WTC11 (cell line): ENCODE data around the gene HSP90AB1. TPM values are rescaled to one million over a fixed set of nuclear protein-coding genes. Genes with fewer than 3 reads are reported as not detected.

Experiments used
- ATAC-seq: fragments of 200-7000 bp; cut with Tn5 transposase; 2 replicates; pipeline ENCODE4 v1.10.0; 2021; ENCODE audit warnings: mild to moderate bottlenecking, moderate library complexity
- Bru-seq: library from RNA; stranded (reverse); fragments of 400-500 nt; gene quantifications from one replicate; lab custom pipeline; 2021; lab: Mats Ljungman, UMichigan
- CTCF ChIA-PET: fragments of 300-600 bp; sonication (Branson Sonifier 250); formaldehyde crosslinking; loops from one replicate; lab custom pipeline; 2021; ENCODE audit warnings: antibody characterized with exemption; lab: Charles Lee
- POLR2A ChIA-PET: fragments of 350-600 bp; sonication (Branson Sonifier 250); formaldehyde crosslinking; loops from one replicate; lab custom pipeline; 2021; ENCODE audit warnings: antibody characterized with exemption; lab: Charles Lee
- DNase-seq: peaks from one replicate; pipeline ENCODE4 v3.0.0; 2021; ENCODE audit warnings: low spot score
- H3K27ac Mint-ChIP-seq: 2 replicates; pipeline ENCODE4 v1.8.0; 2021; ENCODE audit warnings: mixed read lengths
- H3K27me3 Mint-ChIP-seq: 2 replicates; pipeline ENCODE4 v1.8.0; 2021; ENCODE audit warnings: low read depth, mild to moderate bottlenecking, moderate library complexity, mixed read lengths
- H3K36me3 Mint-ChIP-seq: 2 replicates; pipeline ENCODE4 v1.8.0; 2021; ENCODE audit warnings: mixed read lengths
- H3K4me1 Mint-ChIP-seq: 2 replicates; pipeline ENCODE4 v1.8.0; 2022; ENCODE audit warnings: mixed read lengths
- H3K4me3 Mint-ChIP-seq: 2 replicates; pipeline ENCODE4 v1.8.0; 2021; ENCODE audit warnings: mild to moderate bottlenecking, moderate library complexity, mixed read lengths
- H3K9me3 Mint-ChIP-seq: 2 replicates; pipeline ENCODE4 v1.8.0; 2021; ENCODE audit warnings: mixed read lengths
- ATF1 ChIP-seq: sonication (generic); formaldehyde crosslinking; IDR thresholded peaks from 2 replicates; pipeline ENCODE4 v1.8.1; 2023; ENCODE audit warnings: mild to moderate bottlenecking, moderate library complexity, missing genetic modification reagents
- E2F4 ChIP-seq: sonication (generic); formaldehyde crosslinking; IDR thresholded peaks from 2 replicates; pipeline ENCODE4 v1.8.1; 2022; ENCODE audit warnings: low read depth, mild to moderate bottlenecking, moderate library complexity, missing genetic modification reagents, borderline replicate concordance
- EMX1 ChIP-seq: fragments of 250-450 bp; sonication (Bioruptor Pico); IDR thresholded peaks from 2 replicates; pipeline ENCODE4 v1.8.0; 2021; ENCODE audit warnings: mild to moderate bottlenecking
- FOXP4 ChIP-seq: sonication (generic); formaldehyde crosslinking; IDR thresholded peaks from 2 replicates; pipeline ENCODE4 v1.8.0; 2022; ENCODE audit warnings: mild to moderate bottlenecking, missing genetic modification reagents
- NFE2L1 ChIP-seq: sonication (generic); formaldehyde crosslinking; IDR thresholded peaks from 2 replicates; pipeline ENCODE4 v1.8.1; 2023; ENCODE audit warnings: missing genetic modification reagents
- NFYB ChIP-seq: sonication (generic); formaldehyde crosslinking; conservative IDR thresholded peaks from 2 replicates; pipeline ENCODE4 v1.8.0; 2022; ENCODE audit warnings: low read depth, missing genetic modification reagents
- PRDM15 ChIP-seq: sonication (generic); formaldehyde crosslinking; IDR thresholded peaks from 2 replicates; pipeline ENCODE4 v1.8.0; 2022; ENCODE audit warnings: missing genetic modification reagents
- PREB ChIP-seq: sonication (generic); formaldehyde crosslinking; IDR thresholded peaks from 2 replicates; pipeline ENCODE4 v1.8.1; 2022; ENCODE audit warnings: mild to moderate bottlenecking, missing genetic modification reagents, moderate library complexity, borderline replicate concordance
- PRRX2 ChIP-seq: fragments of 250-450 bp; sonication (Bioruptor Pico); IDR thresholded peaks from 2 replicates; pipeline ENCODE4 v1.8.0; 2021; ENCODE audit warnings: mild to moderate bottlenecking
- SMAD3 ChIP-seq: sonication (generic); formaldehyde crosslinking; IDR thresholded peaks from 2 replicates; pipeline ENCODE4 v1.8.0; 2022; ENCODE audit warnings: missing genetic modification reagents, mild to moderate bottlenecking, borderline replicate concordance
- SMAD4 ChIP-seq: sonication (generic); formaldehyde crosslinking; IDR thresholded peaks from 2 replicates; pipeline ENCODE4 v1.8.0; 2022; ENCODE audit warnings: mild to moderate bottlenecking, missing genetic modification reagents
- TCF7 ChIP-seq: sonication (generic); formaldehyde crosslinking; IDR thresholded peaks from 2 replicates; pipeline ENCODE4 v1.8.0; 2022; ENCODE audit warnings: mild to moderate bottlenecking, low read depth, missing genetic modification reagents, moderate library complexity
- TEAD1 ChIP-seq: sonication (generic); formaldehyde crosslinking; IDR thresholded peaks from 2 replicates; pipeline ENCODE4 v1.8.0; 2022; ENCODE audit warnings: mild to moderate bottlenecking, missing genetic modification reagents
- TEAD4 ChIP-seq: sonication (generic); formaldehyde crosslinking; IDR thresholded peaks from 2 replicates; pipeline ENCODE4 v1.8.0; 2022; ENCODE audit warnings: mild to moderate bottlenecking, missing genetic modification reagents
- USF1 ChIP-seq: sonication (generic); formaldehyde crosslinking; IDR thresholded peaks from 2 replicates; pipeline ENCODE4 v1.8.0; 2022; ENCODE audit warnings: mild to moderate bottlenecking, missing genetic modification reagents
- ZNF232 ChIP-seq: sonication (generic); formaldehyde crosslinking; IDR thresholded peaks from 2 replicates; pipeline ENCODE4 v1.8.0; 2022; ENCODE audit warnings: mild to moderate bottlenecking, missing genetic modification reagents
- ZNF317 ChIP-seq: sonication (generic); formaldehyde crosslinking; IDR thresholded peaks from 2 replicates; pipeline ENCODE4 v1.8.1; 2023; ENCODE audit warnings: low read depth, mild to moderate bottlenecking, moderate library complexity, missing genetic modification reagents, borderline replicate concordance
- ZNF532 ChIP-seq: fragments of 250-450 bp; sonication (Bioruptor Pico); IDR thresholded peaks from 2 replicates; pipeline ENCODE4 v1.9.0; 2021; ENCODE audit warnings: mild to moderate bottlenecking, borderline replicate concordance
- long read RNA-seq, 3 experiments: library from RNA in 1 of 3; library from capped mRNA in 1 of 3; library from polyadenylated mRNA in 1 of 3; unstranded in 2 of 3; stranded (forward) in 1 of 3; transcript quantifications; one replicate each; pipeline ENCODE4 v2.0.0, GENCODE V29; 2021
- total RNA-seq: library from RNA; stranded (reverse); gene quantifications from 3 replicates; pipeline ENCODE4 v1.2.3, GENCODE V29; 2021

The HSP90AB1 gene
- total RNA-seq: 2,159 to 2,172 TPM (median 2,171 TPM) in 3 replicates
- Bru-seq, nascent RNA: percentile 100 among the genes with signal in this experiment
- long read RNA-seq, experiment 1, transcript HSP90AB1-202 (12 exons, 2,674 nt): minor isoform, 10 of 10,026 reads
- long read RNA-seq, experiment 1, transcript HSP90AB1-201 (12 exons, 2,582 nt): minor isoform, 26 of 10,026 reads
- long read RNA-seq, experiment 1, transcript HSP90AB1-203 (12 exons, 2,572 nt): major isoform, 9,453 of 10,026 reads
- long read RNA-seq, experiment 1, partial matches to known transcripts: 410 of 10,026 reads
- long read RNA-seq, experiment 1, other reads (novel, unspliced or antisense): 127 of 10,026 reads
- long read RNA-seq, experiment 2, transcript HSP90AB1-203 (12 exons, 2,572 nt): major isoform, 1,378 of 2,895 reads
- long read RNA-seq, experiment 2, transcript HSP90AB1-201 (12 exons, 2,582 nt): minor isoform, 10 of 2,895 reads
- long read RNA-seq, experiment 2, partial matches to known transcripts: 1,288 of 2,895 reads
- long read RNA-seq, experiment 2, other reads (novel, unspliced or antisense): 218 of 2,895 reads
- long read RNA-seq, experiment 3, transcript HSP90AB1-202 (12 exons, 2,674 nt): minor isoform, 6 of 4,111 reads
- long read RNA-seq, experiment 3, transcript HSP90AB1-201 (12 exons, 2,582 nt): minor isoform, 7 of 4,111 reads
- long read RNA-seq, experiment 3, transcript HSP90AB1-203 (12 exons, 2,572 nt): major isoform, 2,800 of 4,111 reads
- long read RNA-seq, experiment 3, partial matches to known transcripts: 1,226 of 4,111 reads
- long read RNA-seq, experiment 3, other reads (novel, unspliced or antisense): 72 of 4,111 reads

- DNase-seq: peak; percentile 93
- Mint-ChIP-seq H3K4me1 (peaks cover 37% of the 10 kb centered on the region), H3K9me3 (no peaks in the 10 kb centered on the region), H3K27me3 (peaks cover 10% of the 10 kb centered on the region), H3K27ac (peak within 1 kb of the TSS; percentile 99), H3K36me3 (peaks cover 48% of the 10 kb centered on the region), H3K4me3 (peak within 1 kb of the TSS; percentile 99)
- POLR2A ChIA-PET: interaction anchor here (0.6 to 4.9 kb wide), 23 partner anchors 9 to 617 kb away, joined by 3 to 83 read pairs (median 5); partner anchors contain the start of genes AARS2, MRPL14, MYMX and SLC29A1
- CTCF ChIA-PET: interaction anchor here (0.7 to 7.2 kb wide), 15 partner anchors 9 to 387 kb away, joined by 3 to 80 read pairs (median 4); partner anchors contain the start of genes AARS2, SLC29A1 and SLC35B2
- peak; percentile 59 for ATAC-seq
- TF ChIP-seq USF1 (no peak; the same call in 1 of the 2 replicates), FOXP4 (CRISPR knock-in tag) (no peak; the same call in 1 of the 2 replicates), ZNF532 (CRISPR knock-in tag) (0 out of 2 replicates have a peak, but pooled peaks have one; percentile 30), E2F4 (CRISPR knock-in tag) (no peak), ATF1 (CRISPR knock-in tag) (no peak), PRDM15 (CRISPR knock-in tag) (no peak), SMAD4 (CRISPR knock-in tag) (peak; percentile 60; the same call in 1 of the 2 replicates), NFE2L1 (CRISPR knock-in tag) (peak; percentile 61; the same call in 1 of the 2 replicates), TCF7 (CRISPR knock-in tag) (no peak), TEAD1 (peak; percentile 51; the same call in 1 of the 2 replicates), TEAD4 (no peak), NFYB (CRISPR knock-in tag) (no peak), ZNF232 (CRISPR knock-in tag) (peak; percentile 94), PREB (peak; percentile 75; the same call in 1 of the 2 replicates), PRRX2 (CRISPR knock-in tag) (peak; percentile 57), EMX1 (CRISPR knock-in tag) (0 out of 2 replicates have a peak, but pooled peaks have one; percentile 38), ZNF317 (CRISPR knock-in tag) (no peak), SMAD3 (peak; percentile 94)
Observed at GRCh38 chr6:44246663-44247337, at the start of gene HSP90AB1. TSS of gene HSP90AB1 (plus strand) at chr6:44247101. CDS start at chr6:44248630, 1,529 bp downstream.
